H1 (cell line): ENCODE measurements around the gene NAGLU. TPM values are rescaled to one million over a fixed set of nuclear protein-coding genes. Genes with fewer than 3 reads are reported as not detected.

ENCODE experiments used
- CTCF ChIA-PET: fragments of 300-600 bp; sonication (Branson Sonifier 250); formaldehyde crosslinking; loops from one replicate; lab custom pipeline; 2021; ENCODE audit not compliant: partially characterized antibody; lab: Charles Lee
- POLR2A ChIA-PET: fragments of 300-600 bp; sonication (Branson Sonifier 250); formaldehyde crosslinking; loops from one replicate; lab custom pipeline; 2021; ENCODE audit warnings: inconsistent platforms; ENCODE audit not compliant: partially characterized antibody; lab: Charles Lee
- DNase-seq, 2 experiments: peaks; one replicate each; pipeline versions ENCODE4 v3.0.0 to v3.0.0-alpha.2; 2010 to 2022; ENCODE audit warnings: low spot score in 2 of 2, low read depth in 1 of 2, mixed read lengths in 1 of 2
- FAIRE-seq: peaks from 2 replicates; lab custom pipeline; 2011; peaks lifted over from hg19 to GRCh38; lab: Jason Lieb, UNC
- H2AFZ ChIP-seq: 2 replicates; pipeline ENCODE4 v1.8.1; 2012; ENCODE audit warnings: low read length, inconsistent platforms
- H2AK5ac ChIP-seq: 2 replicates; pipeline ENCODE4 v1.6.1; 2013; ENCODE audit warnings: low read depth, low read length
- H2BK120ac ChIP-seq: replicated peaks from 2 replicates; pipeline ENCODE3; 2013; ENCODE audit warnings: low read depth, low read length, inconsistent platforms
- H2BK12ac ChIP-seq: 2 replicates; pipeline ENCODE4 v1.6.1; 2013; ENCODE audit warnings: low read depth, low read length
- H2BK15ac ChIP-seq: 2 replicates; pipeline ENCODE4 v1.6.1; 2013; ENCODE audit warnings: low read length
- H2BK20ac ChIP-seq: 2 replicates; pipeline ENCODE4 v1.6.1; 2013; ENCODE audit warnings: low read length
- H2BK5ac ChIP-seq: 2 replicates; pipeline ENCODE4 v1.6.1; 2013; ENCODE audit warnings: low read depth, low read length
- H3K14ac ChIP-seq: 2 replicates; pipeline ENCODE4 v1.6.1; 2013; ENCODE audit warnings: inconsistent platforms; ENCODE audit not compliant: insufficient read length
- H3K18ac ChIP-seq: 2 replicates; pipeline ENCODE4 v1.6.1; 2013; ENCODE audit warnings: low read length; ENCODE audit errors: extremely low read depth
- H3K23ac ChIP-seq: 2 replicates; pipeline ENCODE4 v1.6.1; 2013; ENCODE audit warnings: inconsistent platforms; ENCODE audit not compliant: insufficient read length
- H3K23me2 ChIP-seq: 2 replicates; pipeline ENCODE4 v1.6.1; 2013; ENCODE audit warnings: low read depth, low read length
- H3K27ac ChIP-seq: 2 replicates; pipeline ENCODE4 v1.6.1; 2011; ENCODE audit warnings: low read depth, low read length, inconsistent platforms
- H3K27me3 ChIP-seq, 4 experiments: replicated peaks in 1 of 4; 1 replicate in 1 of 4; 2 replicates in 3 of 4; pipeline versions ENCODE4 v1.6.1 to v1.8.1; 2011 to 2013; ENCODE audit warnings: low read length in 3 of 4, mild to moderate bottlenecking in 3 of 4, inconsistent platforms in 2 of 4, mixed read lengths in 2 of 4, moderate library complexity in 1 of 4; ENCODE audit not compliant: control insufficient read depth in 3 of 4, insufficient read depth in 3 of 4; ENCODE audit errors: extremely low read depth in 1 of 4
- H3K36me3 ChIP-seq, 4 experiments: 2 replicates each; pipeline versions ENCODE4 v1.6.1 to v1.8.1; 2011 to 2013; ENCODE audit warnings: mild to moderate bottlenecking in 4 of 4, low read length in 3 of 4, moderate library complexity in 2 of 4, control low read depth in 1 of 4, inconsistent platforms in 1 of 4; ENCODE audit not compliant: insufficient read depth in 4 of 4, control insufficient read depth in 2 of 4
- H3K4ac ChIP-seq: replicated peaks from 2 replicates; pipeline ENCODE3; 2013; ENCODE audit warnings: low read length, low read depth, mixed read lengths, inconsistent platforms; ENCODE audit not compliant: insufficient read length
- H3K4me1 ChIP-seq, 4 experiments: replicated peaks in 1 of 4; 1 replicate in 1 of 4; 2 replicates in 3 of 4; pipeline versions ENCODE4 v1.6.1 to v1.8.1; 2011 to 2013; ENCODE audit warnings: low read length in 3 of 4, inconsistent platforms in 2 of 4, mixed read lengths in 1 of 4; ENCODE audit not compliant: insufficient read depth in 4 of 4, control insufficient read depth in 3 of 4
- H3K4me2 ChIP-seq, 2 experiments: 2 replicates each; pipeline versions ENCODE4 v1.6.1 to v1.8.1; 2011 to 2013; ENCODE audit warnings: low read depth in 2 of 2, low read length in 2 of 2, control low read depth in 1 of 2, inconsistent platforms in 1 of 2, mild to moderate bottlenecking in 1 of 2; ENCODE audit not compliant: insufficient read depth in 1 of 2
- H3K4me3 ChIP-seq, 4 experiments: fragments of 200-600, 300-600 bp in 1 of 4; sonication (generic), shearing (Covaris generic), sonication (Bioruptor Twin) in 1 of 4; 2 replicates each; pipeline versions ENCODE4 v1.5.1 to v1.8.1; 2011 to 2016; ENCODE audit warnings: low read length in 4 of 4, low read depth in 3 of 4, control low read depth in 2 of 4, inconsistent platforms in 2 of 4, mild to moderate bottlenecking in 2 of 4, mixed read lengths in 1 of 4, moderate library complexity in 1 of 4; ENCODE audit not compliant: insufficient read depth in 2 of 4; ENCODE audit errors: extremely low read depth in 1 of 4
- H3K56ac ChIP-seq: replicated peaks from 2 replicates; pipeline ENCODE3; 2013; ENCODE audit warnings: low read depth, mild to moderate bottlenecking, mixed read lengths, low read length, inconsistent platforms; ENCODE audit not compliant: insufficient read length
- H3K79me1 ChIP-seq: 2 replicates; pipeline ENCODE4 v1.6.1; 2013; ENCODE audit warnings: low read depth, low read length, control low read depth
- H3K79me2 ChIP-seq, 2 experiments: 2 replicates each; pipeline versions ENCODE4 v1.6.1 to v1.8.1; 2012 to 2013; ENCODE audit warnings: low read length in 2 of 2, mild to moderate bottlenecking in 2 of 2, inconsistent platforms in 1 of 2; ENCODE audit not compliant: insufficient read depth in 2 of 2, control insufficient read depth in 1 of 2
- H3K9ac ChIP-seq, 4 experiments: replicated peaks in 1 of 4; 1 replicate in 1 of 4; 2 replicates in 3 of 4; pipeline versions ENCODE4 v1.6.1 to v1.8.1; 2011 to 2013; ENCODE audit warnings: low read depth in 3 of 4, low read length in 3 of 4, control low read depth in 2 of 4, mild to moderate bottlenecking in 2 of 4, moderate library complexity in 2 of 4, inconsistent platforms in 1 of 4; ENCODE audit errors: extremely low read depth in 1 of 4
- H3K9me3 ChIP-seq, 2 experiments: 2 replicates each; pipeline versions ENCODE4 v1.6.1 to v1.8.1; 2012 to 2013; ENCODE audit warnings: mild to moderate bottlenecking in 2 of 2, moderate library complexity in 2 of 2, control low read depth in 1 of 2, inconsistent platforms in 1 of 2, low read depth in 1 of 2, low read length in 1 of 2, mixed read lengths in 1 of 2; ENCODE audit not compliant: insufficient read depth in 2 of 2
- H4K20me1 ChIP-seq, 2 experiments: replicated peaks in 1 of 2; 2 replicates each; pipeline versions ENCODE3 to v1.8.1; 2011 to 2013; ENCODE audit warnings: inconsistent platforms in 2 of 2, low read length in 2 of 2, mild to moderate bottlenecking in 1 of 2; ENCODE audit not compliant: insufficient read depth in 2 of 2, control insufficient read depth in 1 of 2
- H4K5ac ChIP-seq: 2 replicates; pipeline ENCODE4 v1.6.1; 2013; ENCODE audit warnings: low read length, low read depth, mixed read lengths, inconsistent platforms; ENCODE audit not compliant: insufficient read length
- H4K8ac ChIP-seq: 2 replicates; pipeline ENCODE4 v1.8.0; 2013; ENCODE audit warnings: mild to moderate bottlenecking, moderate library complexity, low read length, inconsistent platforms; ENCODE audit not compliant: insufficient read depth; ENCODE audit errors: extremely low read depth
- H4K91ac ChIP-seq: replicated peaks from 2 replicates; pipeline ENCODE3; 2013; ENCODE audit warnings: low read length, mixed read lengths, inconsistent platforms; ENCODE audit not compliant: insufficient read length
- CHD2 ChIP-seq: IDR thresholded peaks from 2 replicates; pipeline ENCODE4 v1.6.1; 2012; ENCODE audit warnings: low read length, improper control_type of control experiment
- EP300 ChIP-seq, 2 experiments: IDR thresholded peaks; 1 replicate in 1 of 2; 2 replicates in 1 of 2; pipeline ENCODE4 v1.6.1; 2011 to 2012; ENCODE audit warnings: low read depth in 2 of 2, low read length in 2 of 2, mild to moderate bottlenecking in 2 of 2, borderline replicate concordance in 1 of 2, inconsistent platforms in 1 of 2, moderate library complexity in 1 of 2
- GABPA ChIP-seq: IDR thresholded peaks from 2 replicates; pipeline ENCODE4 v1.6.1; 2011; ENCODE audit warnings: mild to moderate bottlenecking, low read length, moderate library complexity, borderline replicate concordance; ENCODE audit not compliant: insufficient read depth
- RXRA ChIP-seq: IDR thresholded peaks from 2 replicates; pipeline ENCODE4 v1.6.1; 2011; ENCODE audit warnings: low read depth, mild to moderate bottlenecking, low read length, moderate library complexity; ENCODE audit not compliant: insufficient read depth
- SIX5 ChIP-seq: IDR thresholded peaks from 2 replicates; pipeline ENCODE4 v1.6.1; 2011; ENCODE audit warnings: mild to moderate bottlenecking, low read depth, low read length
- WGBS, 2 experiments: shearing (Covaris generic) in 1 of 2; methylation state at CpG; one replicate each; pipeline versions ENCODE4 v1.1.6 to v1.1.7; 2013 to 2015; ENCODE audit warnings: low lambda C conversion rate in 2 of 2, mixed read lengths in 2 of 2, inconsistent platforms in 1 of 2, low coverage in 1 of 2, missing lambda C conversion rate in 1 of 2; ENCODE audit not compliant: insufficient replicate concordance in 2 of 2, insufficient coverage in 1 of 2, insufficient read length in 1 of 2; ENCODE audit errors: extremely low coverage in 1 of 2, missing lambda C conversion rate in 1 of 2; 5-methylcytosine and 5-hydroxymethylcytosine counted together
- polyA plus RNA-seq, 7 experiments: library from polyadenylated mRNA; depleted of rRNA in 3 of 7; stranded (reverse) in 5 of 7; unstranded in 2 of 7; fragments of >200 nt in 5 of 7; fragments of 200-250 nt in 2 of 7; gene quantifications; 1 replicate in 5 of 7; 2 replicates in 1 of 7; 4 replicates in 1 of 7; pipeline versions ENCODE4 v1.2.1 to v1.2.3, GENCODE V29; 2011 to 2013; ENCODE audit warnings: missing spikeins in 2 of 7, mixed read lengths in 2 of 7
- total RNA-seq: library from RNA; stranded (reverse); fragmentation: NEBNext Ultra II Directional; extraction: Animal tissue kit (Norgen Biotek cat#: 25700); gene quantifications from 2 replicates; pipeline ENCODE4 v1.2.1, GENCODE V29; 2021

Gene NAGLU
- total and polyA plus RNA-seq, 2 of the 8 experiments (the other 6 are each of a cell fraction or from before 2014, with no cell fraction given): 21.3 to 21.6 TPM

DNA sequence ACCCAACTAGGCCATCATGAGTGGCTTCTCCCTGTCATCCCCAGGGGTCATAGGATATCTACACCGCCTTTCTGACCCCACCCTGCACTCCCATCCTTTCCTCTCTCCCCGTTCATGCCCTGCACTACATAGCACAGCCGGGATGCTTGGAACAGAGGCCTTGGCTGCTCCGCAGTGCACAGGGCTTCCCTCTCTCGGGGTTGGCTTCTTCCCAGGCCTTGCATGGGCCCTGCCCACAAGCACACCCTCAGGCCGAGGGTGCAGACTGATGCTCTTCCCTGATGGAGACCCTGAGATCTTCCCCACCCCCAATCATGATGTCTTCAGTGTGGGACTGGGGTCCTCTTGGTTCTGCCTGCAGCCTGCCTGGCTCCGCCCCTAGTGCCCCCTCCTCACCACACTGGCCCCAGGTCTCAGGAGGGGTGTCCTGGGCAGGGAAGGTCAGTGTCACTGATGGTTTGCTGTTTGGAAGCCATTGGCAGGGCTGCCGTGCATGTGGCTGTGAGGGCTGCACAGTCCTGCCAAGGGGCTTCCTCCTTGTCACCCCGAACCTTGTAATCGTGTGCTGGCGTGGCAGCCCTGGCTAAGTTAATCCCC, 14.3 kb upstream of the NAGLU start:
- H4K91ac ChIP-seq: no peak overlapping the region
- H4K8ac ChIP-seq: no peak overlapping the region
- no peaks in the 10 kb centered on the region for H3K9me3 ChIP-seq
- H2AK5ac ChIP-seq: no peak overlapping the region
- H2BK5ac ChIP-seq: no peak overlapping the region
- peaks cover 3 to 9% (median 5%) of the 10 kb centered on the region in 4 experiments; a peak in 5 of 8 replicates for H3K36me3 ChIP-seq
- no peaks in the 10 kb centered on the region for H3K79me2 ChIP-seq
- no peak overlapping the region for H3K4me3 ChIP-seq
- peaks cover 2 to 7% of the 10 kb centered on the region in 2 experiments for H4K20me1 ChIP-seq
- H3K56ac ChIP-seq: no peak overlapping the region
- no peak overlapping the region for H2BK120ac ChIP-seq
- ChIA-PET POLR2A (interaction anchor here (0.9 kb wide), 1 partner anchor 14 kb away, joined by 3 read pairs; no protein-coding TSS in a partner anchor), CTCF (interaction anchor here (0.6 to 5.8 kb wide), 7 partner anchors 8 to 240 kb away, joined by 3 to 69 read pairs (median 5); no protein-coding TSS in a partner anchor)
- no peaks in the 10 kb centered on the region for H3K23me2 ChIP-seq
- H3K18ac ChIP-seq: no peak overlapping the region
- no peak overlapping the region for H2BK20ac ChIP-seq
- no peak for TF ChIP-seq EP300 (IDR thresholded peaks at IDR 0.05; ENCODE audit: borderline replicate concordance in 1 of 2, low read depth in 2 of 2, low read length in 2 of 2)
- TF ChIP-seq SIX5: no peak
- no peak for TF ChIP-seq RXRA
- TF ChIP-seq CHD2: no peak
- no peak for TF ChIP-seq GABPA
- no peak overlapping the region for H3K4ac ChIP-seq
- 92% methylated on average over 10 of the region's 11 CpGs; no CpG with 5 or more reads in 1 of the 2 experiments for WGBS, 2 experiments
- peaks cover 6 to 18% (median 15%) of the 10 kb centered on the region in 4 experiments for H3K4me1 ChIP-seq
- H3K27ac ChIP-seq: no peak overlapping the region
- FAIRE-seq (no peak), DNase-seq (no peak)
- H2AFZ ChIP-seq: no peak overlapping the region
- H2BK12ac ChIP-seq: no peak overlapping the region
- H3K27me3 ChIP-seq: no peaks in the 10 kb centered on the region; a peak in 3 of 7 replicates
- no peak overlapping the region for H3K14ac ChIP-seq
- H3K79me1 ChIP-seq: no peaks in the 10 kb centered on the region
- H2BK15ac ChIP-seq: no peak overlapping the region
- H3K23ac ChIP-seq: no peak overlapping the region
- no peak overlapping the region for H3K9ac ChIP-seq
- no peak overlapping the region for H3K4me2 ChIP-seq
- no peak overlapping the region for H4K5ac ChIP-seq
